Cardiac fibroblast (primary cell): ENCODE data around the gene MEDAG.

Source experiments
- DNase-seq, 2 donors: peaks; one replicate each; pipeline versions ENCODE4 v3.0.0 to v3.0.0-alpha.2; 2010; ENCODE audit warnings: low read depth in 2 of 2
- H3K4me3 ChIP-seq, 2 donors: replicated peaks in 1 of 2; 1 replicate in 1 of 2; 2 replicates in 1 of 2; pipeline ENCODE4 v1.5.1; 2011; ENCODE audit warnings: low read depth in 2 of 2, low read length in 2 of 2, mild to moderate bottlenecking in 2 of 2, moderate library complexity in 1 of 2
- CTCF ChIP-seq: IDR thresholded peaks from one replicate; pipeline ENCODE4 v1.5.1; 2011; ENCODE audit warnings: low read depth, mild to moderate bottlenecking, low read length, inconsistent platforms

MEDAG gene

GRCh38 chr13:30916991-30917390 lies 10.9 kb downstream of the MEDAG start:
- DNase-seq: no peak
- no peak overlapping the region for H3K4me3 ChIP-seq
- no peak for TF ChIP-seq CTCF

- no peak for DNase-seq
- TF ChIP-seq CTCF: no peak
- no peak overlapping the region for H3K4me3 ChIP-seq
Observed at GRCh38 chr13:30918662-30919405, 12.8 kb downstream of the MEDAG start.

GRCh38 chr13:30920162-30920909 lies 14.3 kb downstream of the MEDAG start:
- no peak overlapping the region for H3K4me3 ChIP-seq
- no peak for DNase-seq
- TF ChIP-seq CTCF: no peak

GRCh38 chr13:30923418-30923817 lies 17.3 kb downstream of the MEDAG start:
- DNase-seq: no peak
- no peak overlapping the region for H3K4me3 ChIP-seq
- no peak for TF ChIP-seq CTCF

- no peak for DNase-seq
- TF ChIP-seq CTCF: no peak
Observed at GRCh38 chr13:30924721-30925120, 18.6 kb downstream of the MEDAG start.

GRCh38 chr13:30925429-30925828 lies 19.4 kb downstream of the MEDAG start:
- no peak overlapping the region for H3K4me3 ChIP-seq
- no peak for TF ChIP-seq CTCF
- no peak for DNase-seq

More at GRCh38 chr13:30924721-30925120, 18.6 kb downstream of the MEDAG start:
- H3K4me3 ChIP-seq: no peak overlapping the region
